PC-9 (cell line): ENCODE results near the gene DTX4.

Experiments used
- EZH2 ChIP-seq: fragments of 200-600 bp; sonication (generic); IDR thresholded peaks from 2 replicates; pipeline ENCODE4 v1.8.0; 2017; ENCODE audit warnings: antibody characterized with exemption, low read depth
- TF ChIP-seq, protein P1 (sequence below): fragments of 200-600 bp; sonication (generic); conservative IDR thresholded peaks from 2 replicates; pipeline ENCODE4 v1.6.1; 2017; ENCODE audit warnings: mixed run types, antibody characterized with exemption, mild to moderate bottlenecking, moderate library complexity

GRCh38 chr11:59195586-59195985 lies 23.7 kb downstream of the DTX4 start:
- TF ChIP-seq, protein P1, sequence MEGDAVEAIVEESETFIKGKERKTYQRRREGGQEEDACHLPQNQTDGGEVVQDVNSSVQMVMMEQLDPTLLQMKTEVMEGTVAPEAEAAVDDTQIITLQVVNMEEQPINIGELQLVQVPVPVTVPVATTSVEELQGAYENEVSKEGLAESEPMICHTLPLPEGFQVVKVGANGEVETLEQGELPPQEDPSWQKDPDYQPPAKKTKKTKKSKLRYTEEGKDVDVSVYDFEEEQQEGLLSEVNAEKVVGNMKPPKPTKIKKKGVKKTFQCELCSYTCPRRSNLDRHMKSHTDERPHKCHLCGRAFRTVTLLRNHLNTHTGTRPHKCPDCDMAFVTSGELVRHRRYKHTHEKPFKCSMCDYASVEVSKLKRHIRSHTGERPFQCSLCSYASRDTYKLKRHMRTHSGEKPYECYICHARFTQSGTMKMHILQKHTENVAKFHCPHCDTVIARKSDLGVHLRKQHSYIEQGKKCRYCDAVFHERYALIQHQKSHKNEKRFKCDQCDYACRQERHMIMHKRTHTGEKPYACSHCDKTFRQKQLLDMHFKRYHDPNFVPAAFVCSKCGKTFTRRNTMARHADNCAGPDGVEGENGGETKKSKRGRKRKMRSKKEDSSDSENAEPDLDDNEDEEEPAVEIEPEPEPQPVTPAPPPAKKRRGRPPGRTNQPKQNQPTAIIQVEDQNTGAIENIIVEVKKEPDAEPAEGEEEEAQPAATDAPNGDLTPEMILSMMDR, result no peak
- no peak for TF ChIP-seq EZH2
